GM10248 (cell line): ENCODE measurements around the gene SDK2.

Experiments used
- CTCF ChIA-PET: fragments of 300-600 bp; sonication (Branson Sonifier 250); formaldehyde crosslinking; extraction: SDS; loops from one replicate; lab custom pipeline; 2021; ENCODE audit warnings: antibody characterized with exemption; lab: Yijun Ruan, JAX
- POLR2A ChIA-PET: fragments of 350-650 bp; sonication (Branson Sonifier 250); formaldehyde crosslinking; extraction: SDS; loops from one replicate; lab custom pipeline; 2020; ENCODE audit warnings: antibody characterized with exemption; lab: Yijun Ruan, JAX
- DNase-seq: peaks from one replicate; pipeline ENCODE4 v3.0.0; 2012; ENCODE audit errors: extremely low spot score
- TF ChIP-seq, protein P1 (sequence below): IDR thresholded peaks from 2 replicates; pipeline ENCODE4 v1.5.1; 2012; ENCODE audit warnings: mild to moderate bottlenecking, low read depth; ENCODE audit errors: extremely low read depth, missing control alignments, control extremely low read depth

The SDK2 gene

DNA sequence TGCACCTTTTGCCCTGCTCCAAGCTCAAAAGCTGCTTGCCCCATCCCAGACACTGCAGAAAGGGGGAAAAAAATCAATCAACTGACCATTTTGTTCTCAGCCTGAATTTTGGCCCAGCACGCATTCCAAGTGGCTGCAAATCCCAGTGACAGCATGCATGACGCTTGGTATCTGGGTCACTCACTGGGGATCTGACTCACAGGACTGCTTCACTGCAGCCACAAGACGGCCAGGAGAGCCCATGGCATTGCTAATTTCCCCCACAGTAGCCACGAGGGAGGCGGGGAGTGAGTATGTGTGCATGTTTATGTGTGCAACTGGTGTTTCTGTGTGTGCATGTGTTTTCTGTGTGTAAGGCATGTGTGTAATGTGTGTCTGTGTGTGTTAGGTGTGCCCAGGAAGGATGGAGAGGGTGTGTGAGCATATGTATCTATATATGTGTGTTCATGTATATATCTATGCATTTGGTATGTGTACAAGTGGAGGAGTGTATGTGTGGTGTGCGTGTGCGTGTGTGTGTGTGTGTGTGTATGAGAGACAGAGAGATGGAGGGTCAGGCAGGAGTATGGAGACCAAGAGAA, 33.8 kb downstream of the SDK2 start:
- ChIA-PET POLR2A (no interaction called here), CTCF (no interaction called here)
- TF ChIP-seq, protein P1, sequence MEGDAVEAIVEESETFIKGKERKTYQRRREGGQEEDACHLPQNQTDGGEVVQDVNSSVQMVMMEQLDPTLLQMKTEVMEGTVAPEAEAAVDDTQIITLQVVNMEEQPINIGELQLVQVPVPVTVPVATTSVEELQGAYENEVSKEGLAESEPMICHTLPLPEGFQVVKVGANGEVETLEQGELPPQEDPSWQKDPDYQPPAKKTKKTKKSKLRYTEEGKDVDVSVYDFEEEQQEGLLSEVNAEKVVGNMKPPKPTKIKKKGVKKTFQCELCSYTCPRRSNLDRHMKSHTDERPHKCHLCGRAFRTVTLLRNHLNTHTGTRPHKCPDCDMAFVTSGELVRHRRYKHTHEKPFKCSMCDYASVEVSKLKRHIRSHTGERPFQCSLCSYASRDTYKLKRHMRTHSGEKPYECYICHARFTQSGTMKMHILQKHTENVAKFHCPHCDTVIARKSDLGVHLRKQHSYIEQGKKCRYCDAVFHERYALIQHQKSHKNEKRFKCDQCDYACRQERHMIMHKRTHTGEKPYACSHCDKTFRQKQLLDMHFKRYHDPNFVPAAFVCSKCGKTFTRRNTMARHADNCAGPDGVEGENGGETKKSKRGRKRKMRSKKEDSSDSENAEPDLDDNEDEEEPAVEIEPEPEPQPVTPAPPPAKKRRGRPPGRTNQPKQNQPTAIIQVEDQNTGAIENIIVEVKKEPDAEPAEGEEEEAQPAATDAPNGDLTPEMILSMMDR: no peak
- no peak for DNase-seq

DNA sequence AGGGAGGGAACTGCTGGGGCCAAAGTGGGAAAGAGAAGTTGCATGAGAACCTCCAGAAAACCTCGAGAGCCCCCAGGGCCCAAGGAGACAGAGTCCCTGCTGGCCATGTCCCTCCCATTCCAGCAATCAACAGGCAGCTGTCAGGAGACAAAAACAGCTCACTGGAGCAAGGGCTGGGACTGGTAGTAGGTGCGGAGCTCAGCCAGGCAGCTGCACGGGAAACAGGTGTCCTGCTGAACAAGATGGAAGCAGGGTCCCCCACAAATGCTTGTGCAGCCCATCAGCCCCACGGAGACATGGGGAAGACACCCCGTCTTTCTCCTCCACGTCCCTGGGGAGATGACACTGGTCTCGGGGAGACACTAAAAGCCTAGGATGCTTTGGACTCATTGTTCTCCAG, 34.5 kb downstream of the SDK2 start:
- POLR2A ChIA-PET: no interaction called here
- TF ChIP-seq, protein P1: no peak
- CTCF ChIA-PET: no interaction called here
- no peak for DNase-seq

DNA sequence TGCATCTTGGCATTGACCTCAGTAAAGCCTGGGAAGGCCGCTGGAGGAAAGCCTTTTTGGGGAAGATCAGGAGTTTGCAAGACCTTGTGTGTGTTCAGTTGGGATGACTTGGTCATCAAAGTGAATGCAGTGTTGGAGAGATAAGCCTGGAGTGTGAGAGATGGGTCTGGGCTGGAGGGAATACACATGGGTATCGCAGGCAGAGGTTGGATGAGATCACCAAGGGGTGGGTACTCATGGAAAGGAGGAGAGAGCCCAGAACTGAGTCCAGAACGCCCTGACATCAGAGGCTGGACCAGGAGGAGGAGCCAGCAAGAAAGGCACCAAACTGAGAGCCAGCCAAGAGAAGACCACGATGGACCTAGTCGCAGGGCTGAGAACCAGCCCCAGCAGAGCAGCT, 35.2 kb downstream of the SDK2 start:
- no peak for DNase-seq
- ChIA-PET CTCF (no interaction called here), POLR2A (no interaction called here)
- TF ChIP-seq, protein P1: no peak

DNA sequence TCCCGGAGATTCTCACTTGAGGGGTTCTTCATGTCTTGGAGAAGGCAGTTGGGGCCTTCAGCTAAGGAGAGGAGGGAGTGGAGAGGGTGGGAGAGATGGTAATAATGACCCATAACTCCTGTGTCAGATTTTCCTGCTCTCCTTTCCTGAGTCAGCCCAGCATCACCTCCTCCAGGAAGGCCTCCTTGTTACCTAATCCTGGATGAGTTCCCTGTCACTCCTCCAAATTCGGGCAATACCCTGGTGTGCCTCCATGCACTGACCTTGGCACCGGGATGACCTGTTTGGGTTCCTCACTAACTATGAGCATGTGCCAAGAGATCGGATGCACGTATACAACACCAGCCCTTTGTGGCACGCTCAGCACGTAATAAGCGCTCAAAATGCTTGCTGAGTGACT, 38.8 kb downstream of the SDK2 start:
- TF ChIP-seq, protein P1: no peak
- ChIA-PET CTCF (no interaction called here), POLR2A (no interaction called here)
- DNase-seq: no peak

DNA sequence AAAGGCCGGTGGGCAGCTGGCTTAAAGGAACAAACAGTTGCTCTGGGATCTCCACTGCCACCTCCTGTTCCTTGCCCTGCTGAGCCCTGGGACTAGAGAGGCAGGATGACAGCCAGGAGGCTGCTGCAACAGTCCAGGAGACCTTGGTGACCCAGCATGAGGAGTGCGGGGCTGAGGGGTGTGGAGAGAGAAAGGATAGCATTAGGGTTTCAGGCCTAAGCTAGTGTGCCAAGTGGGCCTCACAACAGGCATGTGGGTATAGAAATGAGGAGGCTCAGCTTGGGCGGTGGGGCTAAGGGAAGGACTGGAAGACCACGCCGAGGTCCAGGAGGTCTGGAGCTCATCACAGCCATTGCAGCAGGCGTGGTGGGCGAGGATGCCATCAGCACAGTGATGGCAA, 39.8 kb downstream of the SDK2 start:
- TF ChIP-seq, protein P1: no peak
- ChIA-PET POLR2A (no interaction called here), CTCF (no interaction called here)

DNA sequence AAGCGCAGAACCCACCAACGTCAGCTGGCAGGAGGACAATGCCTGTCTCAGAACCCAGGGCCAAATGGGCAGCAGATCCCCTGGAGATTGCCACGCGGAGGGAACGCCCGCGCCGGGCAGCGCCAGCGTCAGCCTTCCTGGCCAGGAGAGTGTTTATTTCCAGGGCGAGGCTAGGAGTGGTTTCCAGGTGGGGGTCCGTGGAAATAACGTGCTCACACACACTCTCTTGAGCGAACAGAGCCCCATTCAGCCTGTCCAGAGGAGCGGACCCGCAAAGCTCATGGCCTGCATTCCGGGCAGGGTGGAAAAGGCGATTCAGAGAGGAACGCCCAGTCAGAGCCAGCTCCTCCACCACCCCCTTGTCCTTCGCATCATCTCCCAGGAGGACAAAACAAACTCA, 40.3 kb downstream of the SDK2 start:
- ChIA-PET CTCF (interaction anchor here (1.0 kb wide), 1 partner anchor 18 kb away, joined by 4 read pairs; no protein-coding TSS in a partner anchor), POLR2A (no interaction called here)
- TF ChIP-seq, protein P1: no peak
- DNase-seq: no peak

More for the DNA sequence above, 39.8 kb downstream of the SDK2 start:
- DNase-seq: no peak
